ENCODE measurements around the gene ATP5F1D. TPM values are rescaled to one million over a fixed set of nuclear protein-coding genes. Genes with fewer than 3 reads are reported as not detected.
"Not testable (repeated sequence)": the region's sequence is repeated elsewhere in the genome, so short reads cannot be mapped to it uniquely, and the experiment has no call there.

Gene ATP5F1D
- total and polyA plus RNA-seq, 4 donors = 27.1 to 266 (median 187) TPM

- WGBS, 2 donors = 4 to 8% methylated on average over 46 to 114 of the region's 114 CpGs
- Histone ChIP-seq H3K9ac (ENCODE audit: insufficient read depth in 1 of 2, low read length in 2 of 2) (peak within 1 kb of the TSS in 1 of 2 donors; percentile 55), H3K9me3 (ENCODE audit: control insufficient read depth in 4 of 4, insufficient read depth in 3 of 4, low read length in 3 of 4) (no peaks in the 10 kb centered on the region), H3K27ac (ENCODE audit: low read depth in 1 of 2, low read length in 1 of 2) (peak within 1 kb of the TSS; percentile 57 to 59), H3K27me3 (ENCODE audit: control insufficient read depth in 3 of 3, insufficient read depth in 3 of 3, low read length in 2 of 3) (no peaks in the 10 kb centered on the region), H3K36me3 (ENCODE audit: control insufficient read depth in 4 of 4, insufficient read depth in 4 of 4, low read length in 4 of 4) (peaks cover 0 to 7% (median 4%) of the 10 kb centered on the region in 4 donors), H3K4me1 (ENCODE audit: control insufficient read depth in 5 of 5, insufficient read depth in 5 of 5, low read length in 5 of 5) (peaks cover 0 to 45% (median 20%) of the 10 kb centered on the region in 5 donors), H3K4me3 (peak within 1 kb of the TSS; percentile 75)
- ATAC-seq (ENCODE audit: insufficient read depth, low FRiP score) = peak; percentile 97
- TF ChIP-seq, protein P1, sequence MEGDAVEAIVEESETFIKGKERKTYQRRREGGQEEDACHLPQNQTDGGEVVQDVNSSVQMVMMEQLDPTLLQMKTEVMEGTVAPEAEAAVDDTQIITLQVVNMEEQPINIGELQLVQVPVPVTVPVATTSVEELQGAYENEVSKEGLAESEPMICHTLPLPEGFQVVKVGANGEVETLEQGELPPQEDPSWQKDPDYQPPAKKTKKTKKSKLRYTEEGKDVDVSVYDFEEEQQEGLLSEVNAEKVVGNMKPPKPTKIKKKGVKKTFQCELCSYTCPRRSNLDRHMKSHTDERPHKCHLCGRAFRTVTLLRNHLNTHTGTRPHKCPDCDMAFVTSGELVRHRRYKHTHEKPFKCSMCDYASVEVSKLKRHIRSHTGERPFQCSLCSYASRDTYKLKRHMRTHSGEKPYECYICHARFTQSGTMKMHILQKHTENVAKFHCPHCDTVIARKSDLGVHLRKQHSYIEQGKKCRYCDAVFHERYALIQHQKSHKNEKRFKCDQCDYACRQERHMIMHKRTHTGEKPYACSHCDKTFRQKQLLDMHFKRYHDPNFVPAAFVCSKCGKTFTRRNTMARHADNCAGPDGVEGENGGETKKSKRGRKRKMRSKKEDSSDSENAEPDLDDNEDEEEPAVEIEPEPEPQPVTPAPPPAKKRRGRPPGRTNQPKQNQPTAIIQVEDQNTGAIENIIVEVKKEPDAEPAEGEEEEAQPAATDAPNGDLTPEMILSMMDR (IDR thresholded peaks at IDR 0.05; ENCODE audit: control extremely low read depth, extremely low read depth) = no peak
- DNase-seq = peak; percentile 98 to 99 (median 99)
Observed at GRCh38 chr19:1205114-1206099, 36.1 kb upstream of the ATP5F1D start, which contains the start of gene STK11. Gene STK11 (plus strand): TSS chr19:1205778. CDS start chr19:1206914, 1,136 bp downstream.

DNA sequence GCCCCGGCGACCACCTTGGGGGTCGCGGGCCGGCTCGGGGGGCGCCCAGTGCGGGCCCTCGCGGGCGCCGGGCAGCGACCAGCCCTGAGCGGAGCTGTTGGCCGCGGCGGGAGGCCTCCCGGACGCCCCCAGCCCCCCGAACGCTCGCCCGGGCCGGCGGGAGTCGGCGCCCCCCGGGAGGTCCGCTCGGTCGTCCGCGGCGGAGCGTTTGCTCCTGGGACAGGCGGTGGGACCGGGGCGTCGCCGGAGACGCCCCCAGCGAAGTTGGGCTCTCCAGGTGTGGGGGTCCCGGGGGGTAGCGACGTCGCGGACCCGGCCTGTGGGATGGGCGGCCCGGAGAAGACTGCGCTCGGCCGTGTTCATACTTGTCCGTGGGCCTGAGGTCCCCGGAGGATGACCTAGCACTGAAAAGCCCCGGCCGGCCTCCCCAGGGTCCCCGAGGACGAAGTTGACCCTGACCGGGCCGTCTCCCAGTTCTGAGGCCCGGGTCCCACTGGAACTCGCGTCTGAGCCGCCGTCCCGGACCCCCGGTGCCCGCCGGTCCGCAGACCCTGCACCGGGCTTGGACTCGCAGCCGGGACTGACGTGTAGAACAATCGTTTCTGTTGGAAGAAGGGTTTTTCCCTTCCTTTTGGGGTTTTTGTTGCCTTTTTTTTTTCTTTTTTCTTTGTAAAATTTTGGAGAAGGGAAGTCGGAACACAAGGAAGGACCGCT lies 35.2 kb upstream of the ATP5F1D start:
- Histone ChIP-seq H3K4me3 (peak overlapping the region; percentile 75), H3K27ac (ENCODE audit: low read depth in 1 of 2, low read length in 1 of 2) (peak overlapping the region; percentile 59 to 81), H3K36me3 (ENCODE audit: control insufficient read depth in 4 of 4, insufficient read depth in 4 of 4, low read length in 4 of 4) (peaks cover 0 to 7% (median 4%) of the 10 kb centered on the region in 4 donors), H3K27me3 (ENCODE audit: control insufficient read depth in 3 of 3, insufficient read depth in 3 of 3, low read length in 2 of 3) (no peaks in the 10 kb centered on the region), H3K9ac (ENCODE audit: insufficient read depth in 1 of 2, low read length in 2 of 2) (peak overlapping the region in 1 of 2 donors; percentile 55), H3K4me1 (ENCODE audit: control insufficient read depth in 5 of 5, insufficient read depth in 5 of 5, low read length in 5 of 5) (peaks cover 0 to 45% (median 20%) of the 10 kb centered on the region in 5 donors), H3K9me3 (ENCODE audit: control insufficient read depth in 4 of 4, insufficient read depth in 3 of 4, low read length in 3 of 4) (no peaks in the 10 kb centered on the region)
- TF ChIP-seq, protein P1 (IDR thresholded peaks at IDR 0.05; ENCODE audit: control extremely low read depth, extremely low read depth) = no peak
- DNase-seq = peak in 1 of 3 donors; percentile 39
- WGBS, 2 donors = 0 to 1% methylated on average over 50 to 78 of the region's 78 CpGs
- ATAC-seq (ENCODE audit: insufficient read depth, low FRiP score) = no peak

GRCh38 chr19:1206864-1207450 lies 34.6 kb upstream of the ATP5F1D start:
- DNase-seq (no peak), ATAC-seq (ENCODE audit: insufficient read depth, low FRiP score) (no peak)
- Histone ChIP-seq H3K27me3 (ENCODE audit: control insufficient read depth in 3 of 3, insufficient read depth in 3 of 3, low read length in 2 of 3) (no peaks in the 10 kb centered on the region), H3K36me3 (ENCODE audit: control insufficient read depth in 4 of 4, insufficient read depth in 4 of 4, low read length in 4 of 4) (peaks cover 0 to 11% (median 5%) of the 10 kb centered on the region in 4 donors), H3K4me3 (peak overlapping the region; percentile 75), H3K27ac (ENCODE audit: low read depth in 1 of 2, low read length in 1 of 2) (peak overlapping the region; percentile 59 to 81), H3K9me3 (ENCODE audit: control insufficient read depth in 4 of 4, insufficient read depth in 3 of 4, low read length in 3 of 4) (no peaks in the 10 kb centered on the region), H3K4me1 (ENCODE audit: control insufficient read depth in 5 of 5, insufficient read depth in 5 of 5, low read length in 5 of 5) (peaks cover 0 to 45% (median 20%) of the 10 kb centered on the region in 5 donors), H3K9ac (ENCODE audit: insufficient read depth in 1 of 2, low read length in 2 of 2) (peak overlapping the region in 1 of 2 donors; percentile 55)
- WGBS, 2 donors = 0 to 1% methylated on average over 37 to 38 of the region's 38 CpGs
- TF ChIP-seq, protein P1 (IDR thresholded peaks at IDR 0.05; ENCODE audit: control extremely low read depth, extremely low read depth) = no peak

DNA sequence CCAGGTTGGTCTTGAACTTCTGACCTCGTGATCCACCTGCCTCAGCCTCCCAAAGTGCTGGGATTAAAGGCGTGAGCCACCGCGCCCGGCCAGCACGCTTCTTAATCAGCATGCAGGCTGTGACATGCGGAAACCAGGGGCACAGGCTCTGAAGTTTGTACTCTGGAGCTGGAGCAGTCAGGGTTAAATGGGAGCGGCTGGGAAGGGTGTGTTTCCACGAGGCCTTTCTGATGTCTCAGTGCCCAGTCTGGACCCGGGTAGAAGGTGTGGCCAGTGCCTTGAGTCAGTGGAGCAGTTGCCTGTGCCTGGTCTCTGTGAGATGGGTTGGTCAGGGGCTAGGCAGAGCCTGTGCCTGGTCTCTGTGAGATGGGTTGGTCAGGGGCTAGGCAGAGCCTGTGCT lies 32.7 kb upstream of the ATP5F1D start:
- not testable (repeated sequence) for H3K27ac ChIP-seq (ENCODE audit: low read depth in 1 of 2, low read length in 1 of 2); H3K9me3 ChIP-seq (ENCODE audit: control insufficient read depth in 4 of 4, insufficient read depth in 3 of 4, low read length in 3 of 4); DNase-seq; H3K27me3 ChIP-seq (ENCODE audit: control insufficient read depth in 3 of 3, insufficient read depth in 3 of 3, low read length in 2 of 3); H3K9ac ChIP-seq (ENCODE audit: insufficient read depth in 1 of 2, low read length in 2 of 2); ATAC-seq (ENCODE audit: insufficient read depth, low FRiP score); H3K4me3 ChIP-seq
- peaks cover 0 to 14% (median 5%) of the 10 kb centered on the region in 4 donors for H3K36me3 ChIP-seq (ENCODE audit: control insufficient read depth in 4 of 4, insufficient read depth in 4 of 4, low read length in 4 of 4)
- WGBS, 2 donors = 77 to 82% methylated on average over 10 of the region's 10 CpGs
- peaks cover 0 to 40% (median 12%) of the 10 kb centered on the region in 5 donors for H3K4me1 ChIP-seq (ENCODE audit: control insufficient read depth in 5 of 5, insufficient read depth in 5 of 5, low read length in 5 of 5)
